Cardiac fibroblast (primary cell): ENCODE measurements around the gene RCAN2.
"Not testable (repeated sequence)": the region's sequence is repeated elsewhere in the genome, so short reads cannot be mapped to it uniquely, and the experiment has no call there.

Source experiments
- DNase-seq, 2 donors: peaks; one replicate each; pipeline versions ENCODE4 v3.0.0 to v3.0.0-alpha.2; 2010; ENCODE audit warnings: low read depth in 2 of 2
- H3K4me3 ChIP-seq, 2 donors: replicated peaks in 1 of 2; 1 replicate in 1 of 2; 2 replicates in 1 of 2; pipeline ENCODE4 v1.5.1; 2011; ENCODE audit warnings: low read depth in 2 of 2, low read length in 2 of 2, mild to moderate bottlenecking in 2 of 2, moderate library complexity in 1 of 2
- CTCF ChIP-seq: IDR thresholded peaks from one replicate; pipeline ENCODE4 v1.5.1; 2011; ENCODE audit warnings: low read depth, mild to moderate bottlenecking, low read length, inconsistent platforms

RCAN2 gene

GRCh38 chr6:46407776-46408530 lies 83.3 kb downstream of the RCAN2 start:
- TF ChIP-seq CTCF: no peak
- H3K4me3 ChIP-seq: no peak overlapping the region
- peak in 1 of 2 donors; percentile 1 for DNase-seq

GRCh38 chr6:46407246-46407645 lies 84.0 kb downstream of the RCAN2 start:
- peak in 1 of 2 donors; percentile 7 for DNase-seq
- TF ChIP-seq CTCF: no peak
- no peak overlapping the region for H3K4me3 ChIP-seq

GRCh38 chr6:46405620-46406180 lies 85.5 kb downstream of the RCAN2 start:
- not testable (repeated sequence) for DNase-seq, H3K4me3 ChIP-seq

GRCh38 chr6:46400898-46401297 lies 90.4 kb downstream of the RCAN2 start:
- no peak overlapping the region for H3K4me3 ChIP-seq
- DNase-seq: no peak
- TF ChIP-seq CTCF: no peak

- H3K4me3 ChIP-seq: no peak overlapping the region
- no peak for TF ChIP-seq CTCF
- DNase-seq: no peak
Measured at GRCh38 chr6:46395530-46395929, 95.7 kb downstream of the RCAN2 start.

- TF ChIP-seq CTCF: no peak
- H3K4me3 ChIP-seq: no peak overlapping the region
- no peak for DNase-seq
Measured at GRCh38 chr6:46393940-46394337, 97.3 kb downstream of the RCAN2 start.

- TF ChIP-seq CTCF: no peak
- DNase-seq: no peak
Measured at GRCh38 chr6:46393161-46393939, 97.9 kb downstream of the RCAN2 start.

More at GRCh38 chr6:46393161-46393939, 97.9 kb downstream of the RCAN2 start:
- no peak overlapping the region for H3K4me3 ChIP-seq
